PC-3 (cell line): ENCODE measurements around the gene FBXL19.

Experiments
- EZH2phosphoT487 ChIP-seq: fragments of 300-600 bp; sonication (generic); IDR thresholded peaks from 2 replicates; pipeline ENCODE4 v1.6.1; 2018; ENCODE audit warnings: mild to moderate bottlenecking, antibody characterized with exemption, low read length, borderline replicate concordance
- TF ChIP-seq, protein P1 (sequence below): fragments of 300-600 bp; sonication (generic); conservative IDR thresholded peaks from 2 replicates; pipeline ENCODE4 v1.5.1; 2017; ENCODE audit warnings: antibody characterized with exemption, low read depth, mild to moderate bottlenecking, low read length

DNA sequence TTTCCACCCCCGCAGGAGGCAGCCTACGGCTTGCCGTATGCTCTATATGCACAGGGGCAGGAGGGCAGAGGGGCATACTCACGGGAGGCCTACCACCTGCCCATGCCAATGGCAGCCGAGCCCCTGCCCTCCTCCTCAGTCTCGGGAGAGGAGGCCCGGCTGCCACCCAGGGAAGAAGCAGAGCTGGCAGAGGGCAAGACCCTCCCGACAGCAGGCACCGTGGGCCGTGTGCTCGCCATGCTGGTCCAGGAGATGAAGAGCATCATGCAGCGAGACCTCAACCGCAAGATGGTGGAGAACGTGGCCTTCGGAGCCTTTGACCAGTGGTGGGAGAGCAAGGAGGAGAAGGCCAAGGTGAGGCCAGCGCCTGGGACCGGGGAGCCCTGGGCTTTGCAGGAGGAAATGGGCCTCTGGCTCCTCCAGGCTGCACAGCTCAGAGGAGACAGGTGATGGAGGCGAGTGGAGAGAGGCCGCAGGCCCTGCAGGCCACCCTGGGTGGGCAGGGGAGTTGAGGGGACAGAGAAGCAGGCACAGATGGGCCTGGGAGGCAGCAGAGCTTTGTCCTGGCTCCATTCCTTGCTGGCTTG, 42.8 kb downstream of the FBXL19 start:
- TF ChIP-seq, protein P1, sequence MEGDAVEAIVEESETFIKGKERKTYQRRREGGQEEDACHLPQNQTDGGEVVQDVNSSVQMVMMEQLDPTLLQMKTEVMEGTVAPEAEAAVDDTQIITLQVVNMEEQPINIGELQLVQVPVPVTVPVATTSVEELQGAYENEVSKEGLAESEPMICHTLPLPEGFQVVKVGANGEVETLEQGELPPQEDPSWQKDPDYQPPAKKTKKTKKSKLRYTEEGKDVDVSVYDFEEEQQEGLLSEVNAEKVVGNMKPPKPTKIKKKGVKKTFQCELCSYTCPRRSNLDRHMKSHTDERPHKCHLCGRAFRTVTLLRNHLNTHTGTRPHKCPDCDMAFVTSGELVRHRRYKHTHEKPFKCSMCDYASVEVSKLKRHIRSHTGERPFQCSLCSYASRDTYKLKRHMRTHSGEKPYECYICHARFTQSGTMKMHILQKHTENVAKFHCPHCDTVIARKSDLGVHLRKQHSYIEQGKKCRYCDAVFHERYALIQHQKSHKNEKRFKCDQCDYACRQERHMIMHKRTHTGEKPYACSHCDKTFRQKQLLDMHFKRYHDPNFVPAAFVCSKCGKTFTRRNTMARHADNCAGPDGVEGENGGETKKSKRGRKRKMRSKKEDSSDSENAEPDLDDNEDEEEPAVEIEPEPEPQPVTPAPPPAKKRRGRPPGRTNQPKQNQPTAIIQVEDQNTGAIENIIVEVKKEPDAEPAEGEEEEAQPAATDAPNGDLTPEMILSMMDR: no peak
- no peak for TF ChIP-seq EZH2phosphoT487
